Measurements from ENCODE around the gene STX1B. TPM values are rescaled to one million over a fixed set of nuclear protein-coding genes. Genes with fewer than 3 reads are reported as not detected.

Gene STX1B
- total and polyA plus RNA-seq, 2 donors (not counting 3 experiments of a cell fraction or from before 2014, with no cell fraction given): 0.11 to 0.14 TPM

- Histone ChIP-seq H3K9me3 (replicated peaks; ENCODE audit: control insufficient read depth, insufficient read depth, low read length) (no peaks in the 10 kb centered on the region), H3K4me2 (ENCODE audit: insufficient read depth, low read length) (no peak overlapping the region), H3K36me3 (ENCODE audit: control insufficient read depth in 2 of 2, extremely low read depth in 1 of 2, insufficient read depth in 2 of 2, low read length in 2 of 2) (no peaks in the 10 kb centered on the region), H4K20me1 (replicated peaks; ENCODE audit: control insufficient read depth, extremely low read depth, insufficient read depth, low read length) (no peaks in the 10 kb centered on the region), H2AFZ (ENCODE audit: low read depth, low read length) (no peak overlapping the region), H3K27ac (ENCODE audit: insufficient read depth, low read depth, low read length) (no peak overlapping the region), H3K4me1 (ENCODE audit: control insufficient read depth, extremely low read depth, insufficient read depth, low read length) (no peaks in the 10 kb centered on the region), H3K9me1 (replicated peaks; ENCODE audit: control insufficient read depth, extremely low read depth, insufficient read depth, low read length) (no peaks in the 10 kb centered on the region), H3K9ac (replicated peaks; ENCODE audit: extremely low read depth, insufficient read depth, low read length) (no peak overlapping the region), H3K79me2 (ENCODE audit: control insufficient read depth, insufficient read depth, low read length) (no peaks in the 10 kb centered on the region), H3K4me3 (replicated peaks in 1 of 3; ENCODE audit: insufficient read depth in 1 of 3, low read depth in 1 of 3, low read length in 3 of 3) (no peak overlapping the region), H3K27me3 (ENCODE audit: control insufficient read depth in 2 of 2, insufficient read depth in 2 of 2, low read length in 2 of 2) (no peaks in the 10 kb centered on the region)
- POLR2A ChIA-PET: no interaction called here
- no peak for TF ChIP-seq JUN (IDR thresholded peaks at IDR 0.05; ENCODE audit: borderline replicate concordance, insufficient read depth, insufficient read length, low read depth)
- TF ChIP-seq POLR2AphosphoS5 (IDR thresholded peaks at IDR 0.05; ENCODE audit: insufficient read depth, low read depth, low read length): no peak
- FAIRE-seq (no peak), DNase-seq (ENCODE audit: low read depth, low spot score) (no peak)
- dilution Hi-C loops (cut with MboI; ENCODE audit: extremely low pct_ligation_motif_present, low sequenced_read_pairs): no loop called here
- intact Hi-C loops (cut with micrococcal nuclease): no loop called here
- no TSS peak for BruUV-seq (replicated peaks)
- CTCF ChIA-PET: interaction anchor here (0.6 to 1.2 kb wide), 3 partner anchors 16 to 116 kb away, joined by 3 to 5 read pairs (median 3); partner anchors contain the start of gene HSD3B7
Measured at GRCh38 chr16:31023252-31023602, 12.8 kb upstream of the STX1B start.

- no TSS peak for BruUV-seq (replicated peaks)
- no peak for DNase-seq (ENCODE audit: low read depth, low spot score)
- no peaks in the 10 kb centered on the region for H3K9me3 ChIP-seq (replicated peaks; ENCODE audit: control insufficient read depth, insufficient read depth, low read length)
- H2AFZ ChIP-seq (ENCODE audit: low read depth, low read length): no peak overlapping the region
- H3K36me3 ChIP-seq (ENCODE audit: control insufficient read depth in 2 of 2, extremely low read depth in 1 of 2, insufficient read depth in 2 of 2, low read length in 2 of 2): no peaks in the 10 kb centered on the region
- TF ChIP-seq GATA2 (IDR thresholded peaks at IDR 0.05; ENCODE audit: insufficient read depth, insufficient read length, low read depth, low read length) (no peak), EZH2 (IDR thresholded peaks at IDR 0.05; ENCODE audit: borderline replicate concordance, low read depth, low read length, severe bottlenecking) (no peak), CTCF (IDR thresholded peaks at IDR 0.05; ENCODE audit: extremely low read depth in 1 of 2, insufficient read depth in 1 of 2, low read depth in 1 of 2, low read length in 2 of 2) (no peak), FOS (IDR thresholded peaks at IDR 0.05; ENCODE audit: borderline replicate concordance, insufficient read depth, low read length) (no peak), JUN (IDR thresholded peaks at IDR 0.05; ENCODE audit: borderline replicate concordance, insufficient read depth, insufficient read length, low read depth) (no peak), MAX (IDR thresholded peaks at IDR 0.05; ENCODE audit: insufficient read depth, insufficient read length) (no peak), POLR2AphosphoS5 (IDR thresholded peaks at IDR 0.05; ENCODE audit: insufficient read depth, low read depth, low read length) (no peak), POLR2A (IDR thresholded peaks at IDR 0.05; ENCODE audit: low read depth, low read length) (no peak), MYC (IDR thresholded peaks at IDR 0.05; ENCODE audit: low read depth, low read length) (no peak)
- H3K4me3 ChIP-seq (replicated peaks in 1 of 3; ENCODE audit: insufficient read depth in 1 of 3, low read depth in 1 of 3, low read length in 3 of 3): no peak overlapping the region
- no peaks in the 10 kb centered on the region for H3K27me3 ChIP-seq (ENCODE audit: control insufficient read depth in 2 of 2, insufficient read depth in 2 of 2, low read length in 2 of 2)
- ChIA-PET POLR2A (no interaction called here), CTCF (interaction anchor here (1.1 to 1.2 kb wide), 2 partner anchors 16 to 38 kb away, joined by 3 to 5 read pairs; partner anchors contain the start of gene HSD3B7)
- no peak overlapping the region for H3K4me2 ChIP-seq (ENCODE audit: insufficient read depth, low read length)
- FAIRE-seq: no peak
- no peaks in the 10 kb centered on the region for H4K20me1 ChIP-seq (replicated peaks; ENCODE audit: control insufficient read depth, extremely low read depth, insufficient read depth, low read length)
- H3K27ac ChIP-seq (ENCODE audit: insufficient read depth, low read depth, low read length): no peak overlapping the region
- H3K9me1 ChIP-seq (replicated peaks; ENCODE audit: control insufficient read depth, extremely low read depth, insufficient read depth, low read length): no peaks in the 10 kb centered on the region
- H3K9ac ChIP-seq (replicated peaks; ENCODE audit: extremely low read depth, insufficient read depth, low read length): no peak overlapping the region
- dilution Hi-C loops (cut with MboI; ENCODE audit: extremely low pct_ligation_motif_present, low sequenced_read_pairs): no loop called here
- intact Hi-C loops (cut with micrococcal nuclease): no loop called here
- H3K4me1 ChIP-seq (ENCODE audit: control insufficient read depth, extremely low read depth, insufficient read depth, low read length): no peaks in the 10 kb centered on the region
- no peaks in the 10 kb centered on the region for H3K79me2 ChIP-seq (ENCODE audit: control insufficient read depth, insufficient read depth, low read length)
Measured at GRCh38 chr16:31022544-31023251, 12.3 kb upstream of the STX1B start.

All from endothelial cell of umbilical vein (primary cell).